Thyroid gland (tissue), 4 donors: ENCODE data around the gene WNT8A. TPM values are rescaled to one million over a fixed set of nuclear protein-coding genes. Genes with fewer than 3 reads are reported as not detected.

Experiments
- DNase-seq, 2 donors: peaks; one replicate each; pipeline ENCODE4 v3.0.0-alpha.2; 2019
- H3K27ac ChIP-seq, 3 donors: fragments of 200-600 bp; sonication (generic); 1 replicate in 2 of 3; 2 replicates in 1 of 3; pipeline ENCODE4 v1.5.1; 2016 to 2019; ENCODE audit warnings: mild to moderate bottlenecking in 1 of 3, moderate library complexity in 1 of 3
- H3K27me3 ChIP-seq: fragments of 200-600 bp; sonication (generic); one replicate; pipeline ENCODE4 v1.5.1; 2019
- H3K36me3 ChIP-seq, 2 donors: fragments of 200-600 bp; sonication (generic); one replicate each; pipeline ENCODE4 v1.5.1; 2016 to 2019
- H3K4me1 ChIP-seq, 2 donors: fragments of 200-600 bp; sonication (generic); one replicate each; pipeline ENCODE4 v1.5.1; 2017 to 2019
- H3K4me3 ChIP-seq, 3 donors: fragments of 200-600 bp; sonication (generic); replicated peaks in 1 of 3; 1 replicate in 2 of 3; 2 replicates in 1 of 3; pipeline ENCODE4 v1.5.1; 2016; ENCODE audit warnings: mild to moderate bottlenecking in 1 of 3
- H3K9me3 ChIP-seq: fragments of 200-600 bp; sonication (generic); one replicate; pipeline ENCODE4 v1.5.1; 2017
- POLR2A ChIP-seq, 2 donors: fragments of 450-650 bp; IDR thresholded peaks; one replicate each; pipeline ENCODE4 v1.6.1; 2017; ENCODE audit warnings: antibody characterized with exemption in 2 of 2, mild to moderate bottlenecking in 2 of 2, moderate library complexity in 1 of 2
- WGBS, 2 donors: methylation state at CpG; one replicate each; pipeline ENCODE4 v1.1.5; 2017; 5-methylcytosine and 5-hydroxymethylcytosine counted together
- intact Hi-C: fragments of 100-400 bp; cut with DNase I; formaldehyde crosslinking; loops from one replicate; pipeline ENCODE4 v1.15.1; 2023
- total RNA-seq, 4 donors: library from RNA; depleted of rRNA; stranded (reverse); fragments of >200 nt; gene quantifications; one replicate each; pipeline ENCODE4 v1.2.3, GENCODE V29; 2016
- TF ChIP-seq, protein P1 (sequence below), 6 experiments: fragments of 200-600 bp in 3 of 6; fragments of 450-650 bp in 3 of 6; sonication (generic) in 3 of 6; IDR thresholded peaks; one replicate each; pipeline ENCODE4 v1.5.1; 2016 to 2019; ENCODE audit warnings: antibody characterized with exemption in 6 of 6, mild to moderate bottlenecking in 2 of 6, inconsistent platforms in 1 of 6, moderate library complexity in 1 of 6

The WNT8A gene
- total RNA-seq, 4 donors from 2014 or later: not detected

DNA sequence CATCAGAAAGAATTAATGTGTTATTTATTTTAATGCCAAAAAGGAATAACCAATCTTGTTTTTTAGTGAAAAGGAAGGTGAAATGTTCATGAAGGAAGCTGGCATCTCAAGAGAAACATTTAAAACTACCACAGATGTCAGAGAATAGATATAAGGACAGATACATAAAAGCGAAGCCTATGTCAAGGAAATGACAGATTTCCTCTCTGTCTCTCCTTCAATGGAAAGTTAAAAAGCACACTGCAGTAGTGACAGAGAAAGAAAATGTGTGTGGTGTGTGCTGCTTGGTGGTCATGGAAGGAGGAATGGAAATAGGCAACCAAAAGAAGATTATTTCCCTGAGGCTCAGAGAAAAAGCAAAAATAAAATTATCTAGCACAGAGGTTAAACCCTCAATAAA, 9.2 kb downstream of the WNT8A start:
- WGBS, 2 donors: 66 to 68% methylated on average over 1 of the region's 1 CpG
- H3K27ac ChIP-seq: no peak overlapping the region

DNA sequence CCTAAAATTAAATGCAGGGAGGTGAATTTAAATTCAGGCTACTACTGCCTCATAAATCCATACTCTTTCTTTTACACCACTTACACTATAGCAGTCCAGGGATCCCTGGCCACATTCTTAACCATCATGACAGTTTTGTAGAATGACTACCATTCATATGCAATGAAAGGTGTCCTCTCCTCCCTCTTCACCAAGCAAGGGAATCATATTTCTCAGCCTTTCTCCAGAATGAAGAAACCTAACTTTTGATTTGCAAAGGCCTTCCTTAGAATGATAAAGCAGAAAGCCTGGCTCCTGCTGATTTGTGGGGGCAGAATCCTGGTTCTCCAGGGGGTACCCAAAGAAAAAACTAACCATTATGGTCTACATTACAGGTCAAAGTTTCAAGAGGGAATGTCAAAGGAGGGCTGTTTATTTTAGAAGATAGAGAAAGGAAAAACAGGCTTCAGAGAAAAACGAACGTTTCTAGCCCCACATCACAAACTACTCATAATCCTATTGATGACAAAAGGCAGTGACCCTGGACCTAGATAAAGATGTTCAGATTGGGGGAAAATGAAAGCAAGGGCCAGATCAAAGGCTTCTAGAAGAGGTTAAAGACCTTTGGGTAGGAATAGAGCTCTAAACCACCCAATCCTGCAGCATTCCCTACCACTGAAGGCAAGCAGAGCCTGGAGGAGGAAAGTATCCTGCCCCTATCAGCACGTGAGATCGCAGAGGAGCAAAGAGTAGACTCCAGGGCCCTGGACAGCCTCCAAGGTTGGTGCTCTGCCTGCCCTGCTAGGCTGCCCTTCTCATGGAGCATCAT, 11.5 kb downstream of the WNT8A start:
- 41 to 54% methylated on average over 4 of the region's 4 CpGs for WGBS, 2 donors
- H3K27ac ChIP-seq: no peak overlapping the region
- no peaks in the 10 kb centered on the region for H3K27me3 ChIP-seq
- no peaks in the 10 kb centered on the region for H3K4me1 ChIP-seq
- H3K4me3 ChIP-seq: no peak overlapping the region
- no peak for DNase-seq
- intact Hi-C loops: no loop called here
- H3K36me3 ChIP-seq: no peaks in the 10 kb centered on the region
- H3K9me3 ChIP-seq: no peaks in the 10 kb centered on the region
- TF ChIP-seq, protein P1, sequence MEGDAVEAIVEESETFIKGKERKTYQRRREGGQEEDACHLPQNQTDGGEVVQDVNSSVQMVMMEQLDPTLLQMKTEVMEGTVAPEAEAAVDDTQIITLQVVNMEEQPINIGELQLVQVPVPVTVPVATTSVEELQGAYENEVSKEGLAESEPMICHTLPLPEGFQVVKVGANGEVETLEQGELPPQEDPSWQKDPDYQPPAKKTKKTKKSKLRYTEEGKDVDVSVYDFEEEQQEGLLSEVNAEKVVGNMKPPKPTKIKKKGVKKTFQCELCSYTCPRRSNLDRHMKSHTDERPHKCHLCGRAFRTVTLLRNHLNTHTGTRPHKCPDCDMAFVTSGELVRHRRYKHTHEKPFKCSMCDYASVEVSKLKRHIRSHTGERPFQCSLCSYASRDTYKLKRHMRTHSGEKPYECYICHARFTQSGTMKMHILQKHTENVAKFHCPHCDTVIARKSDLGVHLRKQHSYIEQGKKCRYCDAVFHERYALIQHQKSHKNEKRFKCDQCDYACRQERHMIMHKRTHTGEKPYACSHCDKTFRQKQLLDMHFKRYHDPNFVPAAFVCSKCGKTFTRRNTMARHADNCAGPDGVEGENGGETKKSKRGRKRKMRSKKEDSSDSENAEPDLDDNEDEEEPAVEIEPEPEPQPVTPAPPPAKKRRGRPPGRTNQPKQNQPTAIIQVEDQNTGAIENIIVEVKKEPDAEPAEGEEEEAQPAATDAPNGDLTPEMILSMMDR (IDR thresholded peaks at IDR 0.05): no peak
- no peak for TF ChIP-seq POLR2A (IDR thresholded peaks at IDR 0.05)

More for the DNA sequence above, 9.2 kb downstream of the WNT8A start:
- Histone ChIP-seq H3K27me3 (no peaks in the 10 kb centered on the region), H3K4me3 (no peak overlapping the region), H3K36me3 (no peaks in the 10 kb centered on the region), H3K9me3 (no peaks in the 10 kb centered on the region), H3K4me1 (no peaks in the 10 kb centered on the region)
- intact Hi-C loops: no loop called here
- DNase-seq: no peak
- TF ChIP-seq, protein P1 (IDR thresholded peaks at IDR 0.05): no peak
- TF ChIP-seq POLR2A (IDR thresholded peaks at IDR 0.05): no peak

DNA sequence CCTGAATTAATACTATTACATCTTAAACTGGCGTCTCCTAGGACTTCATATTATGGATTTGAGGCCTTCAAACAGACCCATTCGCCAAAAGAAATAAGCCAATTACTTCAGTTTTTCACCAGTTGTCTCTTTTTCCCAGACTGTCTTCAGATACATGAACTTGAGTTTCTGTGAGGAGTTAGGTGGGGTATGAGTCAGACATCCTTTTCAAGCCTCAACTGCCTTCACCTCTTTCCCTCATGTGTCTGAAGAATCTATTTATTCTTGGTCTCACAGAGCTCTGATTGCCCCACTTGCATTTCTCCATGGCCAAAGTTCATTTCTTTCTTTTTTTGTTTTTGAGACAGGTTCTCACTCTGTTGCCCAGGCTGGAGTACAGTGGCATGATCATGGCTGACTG, 12.5 kb downstream of the WNT8A start:
- Histone ChIP-seq H3K4me1 (no peaks in the 10 kb centered on the region), H3K36me3 (no peaks in the 10 kb centered on the region), H3K9me3 (no peaks in the 10 kb centered on the region), H3K4me3 (no peak overlapping the region), H3K27ac (no peak overlapping the region), H3K27me3 (no peaks in the 10 kb centered on the region)
- 79 to 84% methylated on average over 2 of the region's 2 CpGs for WGBS, 2 donors
- TF ChIP-seq, protein P1 (IDR thresholded peaks at IDR 0.05): no peak
- no peak for TF ChIP-seq POLR2A (IDR thresholded peaks at IDR 0.05)
- no peak for DNase-seq
- intact Hi-C loops: no loop called here

DNA sequence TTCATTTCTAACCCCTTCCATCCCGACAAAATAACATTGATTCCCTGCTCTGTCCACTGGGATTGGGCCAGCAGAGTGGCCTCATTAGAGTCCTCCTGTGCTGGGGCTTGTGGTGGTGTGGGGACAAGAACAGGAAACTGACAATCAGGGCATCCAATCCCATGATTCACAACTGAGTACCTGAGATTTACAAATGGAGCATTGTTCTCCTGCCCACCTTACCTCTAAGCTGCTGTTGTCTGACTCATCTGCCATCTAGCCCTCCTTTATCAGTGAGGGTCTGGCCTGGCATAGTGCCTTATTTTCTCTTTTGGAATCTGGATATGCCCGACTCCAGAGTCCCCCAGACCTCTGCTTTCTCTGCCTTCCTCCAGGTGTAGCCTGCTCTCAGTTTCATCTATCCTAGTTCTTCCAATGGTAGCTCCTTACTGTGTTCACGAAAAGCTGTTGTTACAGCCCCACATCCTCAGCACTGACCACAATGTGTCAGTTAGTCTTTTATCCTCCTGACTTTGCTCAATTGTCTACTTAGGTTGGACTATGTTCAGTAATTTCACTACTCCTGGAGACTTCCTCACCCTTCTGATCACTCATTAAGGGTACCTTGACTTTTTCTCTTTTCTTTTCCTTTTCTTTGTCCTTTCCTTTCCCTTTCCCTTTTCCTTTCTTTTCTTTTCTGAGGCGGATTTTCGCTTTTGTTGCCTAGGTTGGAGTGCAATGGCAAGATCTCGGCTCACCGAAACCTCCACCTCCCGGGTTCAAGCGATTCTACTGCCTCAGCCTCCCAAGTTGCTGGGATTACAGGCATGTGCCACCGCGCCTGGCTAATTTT, 13.4 kb downstream of the WNT8A start:
- intact Hi-C loops: no loop called here
- no peaks in the 10 kb centered on the region for H3K27me3 ChIP-seq

More for the DNA sequence above, 13.4 kb downstream of the WNT8A start:
- H3K4me3 ChIP-seq: no peak overlapping the region
- no peaks in the 10 kb centered on the region for H3K9me3 ChIP-seq
- DNase-seq: no peak
- no peak for TF ChIP-seq POLR2A (IDR thresholded peaks at IDR 0.05)
- TF ChIP-seq, protein P1 (IDR thresholded peaks at IDR 0.05): no peak
- WGBS, 2 donors: 90% methylated on average over 11 of the region's 11 CpGs
- H3K4me1 ChIP-seq: no peaks in the 10 kb centered on the region
- no peak overlapping the region for H3K27ac ChIP-seq
- no peaks in the 10 kb centered on the region for H3K36me3 ChIP-seq
